ENCODE results near the gene SRXN1.
A peak's percentile ranks its signal among the peaks of the same experiment; 100 is the strongest.

The SRXN1 gene

GRCh38 chr20:610130-611046 lies 42.6 kb downstream of the SRXN1 start, which contains the start of gene TCF15:
Gene TCF15, minus strand, starts transcription at chr20:610309. Its CDS starts 72 bp downstream, at chr20:610237.
- no peaks in the 10 kb centered on the region for H3K9me3 Mint-ChIP-seq
- DNase-seq = no peak
- H3K4me1 Mint-ChIP-seq (ENCODE audit: low read depth in 2 of 2) = peaks cover 2 to 3% of the 10 kb centered on the region in 2 donors
- ATAC-seq (replicated peaks) = peak; percentile 8
- peak within 1 kb of the TSS in 1 of 2 donors; percentile 22 for H3K4me3 Mint-ChIP-seq
- H3K27me3 Mint-ChIP-seq = peaks cover 72 to 90% of the 10 kb centered on the region in 2 donors
- H3K36me3 Mint-ChIP-seq (ENCODE audit: insufficient read depth) = no peaks in the 10 kb centered on the region
- H3K27ac Mint-ChIP-seq = no peak within 1 kb of the TSS

- no peak overlapping the region for H3K27ac Mint-ChIP-seq
- H3K4me3 Mint-ChIP-seq = no peak overlapping the region
- DNase-seq (no peak), ATAC-seq (replicated peaks) (no peak)
- H3K4me1 Mint-ChIP-seq (ENCODE audit: low read depth in 2 of 2) = peaks cover 2 to 3% of the 10 kb centered on the region in 2 donors
- peaks cover 72 to 89% of the 10 kb centered on the region in 2 donors for H3K27me3 Mint-ChIP-seq
- no peaks in the 10 kb centered on the region for H3K9me3 Mint-ChIP-seq
- no peaks in the 10 kb centered on the region for H3K36me3 Mint-ChIP-seq (ENCODE audit: insufficient read depth)
Measured at GRCh38 chr20:609371-609964, 43.5 kb downstream of the SRXN1 start.

- Mint-ChIP-seq H3K36me3 (ENCODE audit: insufficient read depth) (no peaks in the 10 kb centered on the region), H3K27me3 (peaks cover 73 to 88% of the 10 kb centered on the region in 2 donors), H3K9me3 (no peaks in the 10 kb centered on the region), H3K4me1 (ENCODE audit: low read depth in 2 of 2) (peaks cover 2 to 3% of the 10 kb centered on the region in 2 donors), H3K4me3 (no peak overlapping the region), H3K27ac (no peak overlapping the region)
- no peak for ATAC-seq (replicated peaks)
- DNase-seq = no peak
Measured at GRCh38 chr20:608970-609369, 44.0 kb downstream of the SRXN1 start.

GRCh38 chr20:607476-607875 lies 45.5 kb downstream of the SRXN1 start:
- ATAC-seq (replicated peaks) (no peak), DNase-seq (no peak)
- H3K9me3 Mint-ChIP-seq = no peaks in the 10 kb centered on the region
- H3K4me3 Mint-ChIP-seq = no peak overlapping the region
- peaks cover 2 to 3% of the 10 kb centered on the region in 2 donors for H3K4me1 Mint-ChIP-seq (ENCODE audit: low read depth in 2 of 2)
- peaks cover 58 to 73% of the 10 kb centered on the region in 2 donors for H3K27me3 Mint-ChIP-seq
- no peak overlapping the region for H3K27ac Mint-ChIP-seq
- H3K36me3 Mint-ChIP-seq (ENCODE audit: insufficient read depth) = peaks cover 3% of the 10 kb centered on the region

GRCh38 chr20:605237-605636 lies 47.8 kb downstream of the SRXN1 start:
- DNase-seq (no peak), ATAC-seq (replicated peaks) (no peak)
- H3K27me3 Mint-ChIP-seq = peaks cover 39 to 61% of the 10 kb centered on the region in 2 donors
- no peak overlapping the region for H3K4me3 Mint-ChIP-seq
- H3K9me3 Mint-ChIP-seq = no peaks in the 10 kb centered on the region
- no peaks in the 10 kb centered on the region for H3K4me1 Mint-ChIP-seq (ENCODE audit: low read depth in 2 of 2)
- peaks cover 3% of the 10 kb centered on the region for H3K36me3 Mint-ChIP-seq (ENCODE audit: insufficient read depth)
- H3K27ac Mint-ChIP-seq = no peak overlapping the region

GRCh38 chr20:603116-603640 lies 49.8 kb downstream of the SRXN1 start:
- Mint-ChIP-seq H3K27ac (no peak overlapping the region), H3K4me3 (no peak overlapping the region), H3K4me1 (ENCODE audit: low read depth in 2 of 2) (no peaks in the 10 kb centered on the region), H3K9me3 (no peaks in the 10 kb centered on the region), H3K36me3 (ENCODE audit: insufficient read depth) (peaks cover 3% of the 10 kb centered on the region), H3K27me3 (peaks cover 28 to 49% of the 10 kb centered on the region in 2 donors)
- DNase-seq (no peak), ATAC-seq (replicated peaks) (no peak)

- Mint-ChIP-seq H3K27me3 (peaks cover 22 to 41% of the 10 kb centered on the region in 2 donors), H3K9me3 (no peaks in the 10 kb centered on the region), H3K36me3 (ENCODE audit: insufficient read depth) (peaks cover 3% of the 10 kb centered on the region)
Measured at GRCh38 chr20:602111-602970, 50.7 kb downstream of the SRXN1 start.

GRCh38 chr20:600736-601135 lies 52.3 kb downstream of the SRXN1 start:
- peaks cover 3% of the 10 kb centered on the region for H3K36me3 Mint-ChIP-seq (ENCODE audit: insufficient read depth)

More at GRCh38 chr20:602111-602970, 50.7 kb downstream of the SRXN1 start:
- DNase-seq = no peak
- H3K4me3 Mint-ChIP-seq = no peak overlapping the region
- ATAC-seq (replicated peaks) = no peak
- H3K4me1 Mint-ChIP-seq (ENCODE audit: low read depth in 2 of 2) = no peaks in the 10 kb centered on the region
- H3K27ac Mint-ChIP-seq = no peak overlapping the region

GRCh38 chr20:600141-600540 lies 52.9 kb downstream of the SRXN1 start:
- DNase-seq (no peak), ATAC-seq (replicated peaks) (no peak)
- Mint-ChIP-seq H3K4me1 (ENCODE audit: low read depth in 2 of 2) (no peaks in the 10 kb centered on the region), H3K36me3 (ENCODE audit: insufficient read depth) (peaks cover 3% of the 10 kb centered on the region), H3K9me3 (no peaks in the 10 kb centered on the region), H3K27me3 (peaks cover 11 to 19% of the 10 kb centered on the region in 2 donors), H3K27ac (no peak overlapping the region), H3K4me3 (no peak overlapping the region)

More at GRCh38 chr20:600736-601135, 52.3 kb downstream of the SRXN1 start:
- Mint-ChIP-seq H3K27me3 (peaks cover 15 to 25% of the 10 kb centered on the region in 2 donors), H3K4me1 (ENCODE audit: low read depth in 2 of 2) (no peaks in the 10 kb centered on the region), H3K27ac (no peak overlapping the region), H3K9me3 (no peaks in the 10 kb centered on the region), H3K4me3 (no peak overlapping the region)
- DNase-seq (no peak), ATAC-seq (replicated peaks) (no peak)

GRCh38 chr20:598133-598850 lies 54.7 kb downstream of the SRXN1 start:
- no peak overlapping the region for H3K4me3 Mint-ChIP-seq
- peaks cover 2% of the 10 kb centered on the region for H3K36me3 Mint-ChIP-seq (ENCODE audit: insufficient read depth)

GRCh38 chr20:597560-597959 lies 55.4 kb downstream of the SRXN1 start:
- Mint-ChIP-seq H3K4me1 (ENCODE audit: low read depth in 2 of 2) (no peaks in the 10 kb centered on the region), H3K27me3 (peaks cover 8 to 22% of the 10 kb centered on the region in 2 donors), H3K36me3 (ENCODE audit: insufficient read depth) (no peaks in the 10 kb centered on the region), H3K4me3 (no peak overlapping the region), H3K9me3 (no peaks in the 10 kb centered on the region), H3K27ac (no peak overlapping the region)
- ATAC-seq (replicated peaks) = no peak
- DNase-seq = no peak

More at GRCh38 chr20:598133-598850, 54.7 kb downstream of the SRXN1 start:
- no peak overlapping the region for H3K27ac Mint-ChIP-seq
- peaks cover 5 to 15% of the 10 kb centered on the region in 2 donors for H3K27me3 Mint-ChIP-seq
- H3K9me3 Mint-ChIP-seq = no peaks in the 10 kb centered on the region
- ATAC-seq (replicated peaks) = no peak
- H3K4me1 Mint-ChIP-seq (ENCODE audit: low read depth in 2 of 2) = no peaks in the 10 kb centered on the region
- DNase-seq = no peak
